NT2/D1 (cell line): Measurements from ENCODE around the gene HOXD3.

Experiments used
- DNase-seq: peaks from one replicate; pipeline ENCODE4 v3.0.0-alpha.2; 2011; ENCODE audit warnings: low read depth, low spot score
- H3K27me3 ChIP-seq: 2 replicates; pipeline ENCODE4 v1.6.0; 2011; ENCODE audit warnings: mild to moderate bottlenecking; ENCODE audit not compliant: insufficient read length, insufficient read depth
- H3K36me3 ChIP-seq: 2 replicates; pipeline ENCODE4 v1.6.1; 2011; ENCODE audit warnings: mild to moderate bottlenecking, low read length, mixed read lengths; ENCODE audit not compliant: insufficient read depth, insufficient read length
- H3K4me1 ChIP-seq: 2 replicates; pipeline ENCODE4 v1.5.1; 2011; ENCODE audit not compliant: insufficient read depth, insufficient read length
- H3K4me3 ChIP-seq: 2 replicates; pipeline ENCODE4 v1.5.1; 2011; ENCODE audit warnings: low read depth; ENCODE audit not compliant: insufficient read length
- H3K9ac ChIP-seq: 2 replicates; pipeline ENCODE4 v1.6.0; 2011; ENCODE audit warnings: low read depth; ENCODE audit not compliant: insufficient read length
- H3K9me3 ChIP-seq: 2 replicates; pipeline ENCODE4 v1.5.1; 2011; ENCODE audit warnings: mild to moderate bottlenecking, low read length; ENCODE audit not compliant: insufficient read depth
- SUZ12 ChIP-seq: IDR thresholded peaks from 2 replicates; pipeline ENCODE4 v1.6.1; 2011; ENCODE audit not compliant: insufficient read length, insufficient read depth; ENCODE audit errors: extremely low read depth
- YY1 ChIP-seq: IDR thresholded peaks from 2 replicates; pipeline ENCODE4 v1.6.1; 2011; ENCODE audit not compliant: insufficient read length, insufficient read depth
- ZNF274 ChIP-seq: IDR thresholded peaks from 2 replicates; pipeline ENCODE4 v1.6.1; 2011; ENCODE audit warnings: mild to moderate bottlenecking, low read depth, low read length

HOXD3 gene

DNA sequence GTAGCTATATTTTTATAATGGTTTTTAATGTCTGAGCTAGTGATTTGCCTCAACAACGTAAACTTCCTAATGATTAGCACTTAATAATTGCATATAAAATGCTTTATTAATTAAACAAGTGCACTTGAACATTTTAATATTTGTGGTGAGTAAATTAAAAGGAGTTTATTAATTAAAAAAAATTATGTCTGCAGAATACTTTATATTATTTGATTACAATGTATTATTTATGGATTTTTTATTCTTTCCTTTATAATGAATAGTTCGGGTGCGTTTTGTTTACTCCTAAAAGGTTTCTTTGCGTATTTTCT lies 25.3 kb upstream of the HOXD3 start:
- Histone ChIP-seq H3K27me3 (peaks cover 99% of the 10 kb centered on the region), H3K9me3 (no peaks in the 10 kb centered on the region), H3K4me3 (no peak overlapping the region), H3K36me3 (no peaks in the 10 kb centered on the region), H3K4me1 (peaks cover 12% of the 10 kb centered on the region), H3K9ac (no peak overlapping the region)
- TF ChIP-seq SUZ12 (no peak), ZNF274 (no peak), YY1 (no peak)
- no peak for DNase-seq

DNA sequence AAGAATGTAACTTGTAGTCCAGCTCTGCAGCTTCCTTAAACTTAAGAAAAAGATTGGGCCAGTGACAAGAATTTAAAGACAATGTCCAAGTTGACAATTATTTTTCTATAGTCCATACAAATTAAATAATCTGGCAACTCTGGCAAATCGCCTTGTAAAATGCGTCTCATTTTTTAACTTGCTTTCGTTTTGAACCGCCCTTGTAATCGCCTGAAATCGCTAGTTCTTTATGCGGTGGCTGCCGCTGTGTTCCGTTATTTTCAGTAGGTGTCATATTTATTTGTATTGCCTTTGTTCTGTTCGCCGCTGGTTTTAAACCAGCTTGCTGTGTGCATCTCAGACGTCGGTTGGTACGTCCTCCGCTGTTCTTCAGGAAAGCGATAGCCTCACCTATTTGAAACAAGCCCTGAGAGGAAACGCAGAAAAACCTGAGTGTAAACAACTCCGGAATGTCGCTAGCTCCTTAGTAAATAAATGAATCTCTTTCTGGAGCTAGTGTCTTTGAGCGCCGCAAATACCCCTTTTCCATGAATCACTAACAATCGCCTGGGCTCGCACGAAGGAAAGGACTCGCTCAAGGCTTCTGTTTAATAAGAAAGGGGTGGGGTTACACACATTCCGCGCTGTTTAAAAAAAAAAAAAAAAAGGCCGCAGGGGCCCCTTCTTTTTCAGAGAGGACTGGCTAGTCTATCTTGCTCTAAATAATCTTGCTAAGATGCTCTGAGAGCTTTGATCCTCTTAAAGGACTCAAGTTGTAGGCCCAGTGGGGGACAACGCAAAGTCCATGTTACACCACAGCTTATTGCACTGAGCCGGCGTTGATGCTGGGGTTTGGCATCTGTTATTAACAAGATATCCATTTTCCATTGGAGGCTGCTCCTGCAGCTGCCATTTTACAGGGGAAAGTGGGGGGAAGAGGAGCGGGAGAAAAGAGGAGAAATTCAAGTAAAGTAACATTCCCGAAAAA lies 24.6 kb upstream of the HOXD3 start:
- Histone ChIP-seq H3K36me3 (no peaks in the 10 kb centered on the region), H3K4me1 (peaks cover 12% of the 10 kb centered on the region), H3K27me3 (peaks cover 99% of the 10 kb centered on the region), H3K4me3 (no peak overlapping the region), H3K9ac (no peak overlapping the region), H3K9me3 (no peaks in the 10 kb centered on the region)
- peak; percentile 74 for TF ChIP-seq SUZ12
- TF ChIP-seq ZNF274: no peak
- TF ChIP-seq YY1: no peak
- no peak for DNase-seq

DNA sequence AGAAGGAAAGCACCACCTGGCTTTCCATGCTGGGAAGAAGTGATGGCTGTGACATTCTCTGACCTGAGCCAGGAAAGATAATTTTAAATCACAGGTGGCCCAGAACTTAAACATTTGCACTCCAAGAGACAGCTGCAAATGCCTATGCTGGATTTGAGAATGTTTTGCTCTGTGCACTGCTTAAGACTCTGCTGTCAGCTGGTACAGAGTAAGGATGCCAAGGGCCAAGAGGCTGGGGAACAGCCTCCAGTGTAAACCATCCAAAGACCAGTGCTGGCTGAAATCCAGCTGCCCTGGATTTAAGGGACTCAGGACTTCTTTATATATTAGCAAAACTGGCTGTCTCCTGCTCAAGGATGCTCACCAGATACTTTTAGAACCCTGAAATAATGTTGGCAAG lies 23.7 kb upstream of the HOXD3 start:
- no peaks in the 10 kb centered on the region for H3K36me3 ChIP-seq
- peaks cover 12% of the 10 kb centered on the region for H3K4me1 ChIP-seq
- H3K27me3 ChIP-seq: peaks cover 99% of the 10 kb centered on the region
- TF ChIP-seq SUZ12 (no peak), YY1 (no peak), ZNF274 (no peak)
- H3K9me3 ChIP-seq: no peaks in the 10 kb centered on the region
- H3K4me3 ChIP-seq: no peak overlapping the region
- no peak for DNase-seq
- H3K9ac ChIP-seq: no peak overlapping the region

DNA sequence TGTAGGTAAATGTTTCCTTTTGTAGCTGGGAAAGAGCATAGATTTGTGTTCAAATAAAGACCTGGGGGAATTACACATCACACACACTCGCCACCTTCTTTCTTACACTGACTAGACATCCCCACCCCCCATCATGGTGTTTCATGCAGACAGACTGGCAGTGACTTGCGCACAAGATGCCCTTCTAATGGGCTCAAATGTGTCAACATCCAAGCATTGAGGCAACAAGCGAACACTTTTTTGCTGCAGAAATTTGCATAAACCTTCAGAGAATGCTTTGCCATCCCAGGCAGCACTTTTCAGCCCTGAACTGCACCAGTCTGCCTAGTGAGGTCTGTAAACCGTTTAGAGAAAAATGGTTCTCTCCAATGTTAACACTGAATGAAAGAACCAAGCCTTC lies 23.1 kb upstream of the HOXD3 start:
- Histone ChIP-seq H3K4me3 (no peak overlapping the region), H3K9me3 (no peaks in the 10 kb centered on the region), H3K36me3 (no peaks in the 10 kb centered on the region), H3K4me1 (peaks cover 9% of the 10 kb centered on the region), H3K27me3 (peaks cover 99% of the 10 kb centered on the region), H3K9ac (no peak overlapping the region)
- TF ChIP-seq YY1: no peak
- no peak for TF ChIP-seq SUZ12
- TF ChIP-seq ZNF274: no peak
- DNase-seq: no peak

DNA sequence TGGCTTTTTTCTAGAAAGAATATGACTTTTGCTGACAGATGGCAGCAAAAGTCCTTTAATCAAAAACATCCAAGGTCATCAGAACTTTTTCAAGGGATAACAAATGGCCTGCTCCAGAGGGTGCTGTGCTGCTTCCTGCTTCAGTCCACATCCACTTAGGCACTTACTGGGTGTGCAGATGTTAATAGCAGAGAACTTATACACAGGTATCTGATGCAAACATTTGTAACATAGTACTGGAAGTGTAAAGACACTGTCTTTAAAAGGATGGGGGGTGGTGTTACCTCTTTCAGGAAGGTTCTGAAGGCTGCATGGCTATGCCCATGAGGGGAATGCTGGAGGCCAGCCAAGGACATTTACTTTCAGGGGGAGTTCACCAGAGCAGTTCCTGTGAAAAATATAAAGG lies 22.1 kb upstream of the HOXD3 start:
- H3K9ac ChIP-seq: no peak overlapping the region
- H3K36me3 ChIP-seq: no peaks in the 10 kb centered on the region
- no peak overlapping the region for H3K4me3 ChIP-seq
- TF ChIP-seq SUZ12: no peak
- TF ChIP-seq ZNF274: no peak
- no peak for TF ChIP-seq YY1
- H3K27me3 ChIP-seq: peaks cover 96% of the 10 kb centered on the region
- H3K4me1 ChIP-seq: peaks cover 5% of the 10 kb centered on the region
- H3K9me3 ChIP-seq: no peaks in the 10 kb centered on the region
- no peak for DNase-seq

DNA sequence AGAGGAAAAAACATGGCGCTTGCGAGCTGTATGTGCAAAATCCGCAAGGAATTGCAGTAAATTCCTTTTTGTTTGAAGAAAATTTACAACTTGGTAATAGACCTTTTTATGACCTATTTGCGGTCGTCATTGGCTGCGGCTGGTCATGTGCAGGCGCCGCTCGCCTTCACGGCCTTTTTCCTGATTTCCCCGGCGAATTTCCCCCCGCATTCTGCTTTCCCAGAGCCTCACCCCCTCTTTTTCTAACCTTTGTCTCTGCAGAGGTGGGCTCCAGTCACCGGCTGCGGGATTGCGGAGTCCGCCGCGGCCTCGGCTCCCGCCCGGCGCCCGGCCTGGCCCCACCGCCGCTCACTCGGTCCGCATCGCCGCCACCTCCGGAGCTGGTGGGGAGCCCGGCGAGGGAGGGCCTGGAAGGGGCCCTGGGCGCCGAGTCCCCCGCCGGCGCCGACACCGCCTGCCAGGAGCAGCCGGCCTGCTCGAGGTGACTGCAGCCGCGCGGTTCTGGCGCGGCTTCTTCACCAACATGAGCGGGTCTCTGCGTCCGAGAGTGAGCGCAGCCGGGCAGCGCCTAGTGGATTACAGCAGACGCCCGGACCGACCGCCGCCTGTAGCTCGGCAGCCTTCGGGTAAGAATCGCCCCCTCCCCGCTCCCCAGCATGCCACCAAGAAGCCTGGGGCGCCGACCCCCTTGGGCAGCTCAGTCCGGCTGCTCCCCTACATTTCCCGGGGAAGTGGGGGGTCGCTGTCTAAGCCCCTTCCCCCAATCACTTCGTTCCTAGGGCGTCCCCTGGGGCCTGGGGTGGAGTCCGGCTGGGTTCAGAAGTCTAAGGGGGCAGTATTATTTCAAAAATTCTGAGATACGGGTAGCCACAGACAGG lies 20.5 kb upstream of the HOXD3 start:
- peaks cover 89% of the 10 kb centered on the region for H3K27me3 ChIP-seq
- peak; percentile 84 for TF ChIP-seq SUZ12
- TF ChIP-seq ZNF274: no peak
- peaks cover 3% of the 10 kb centered on the region for H3K4me1 ChIP-seq
- no peaks in the 10 kb centered on the region for H3K9me3 ChIP-seq
- no peak for DNase-seq
- no peaks in the 10 kb centered on the region for H3K36me3 ChIP-seq
- H3K4me3 ChIP-seq: peak overlapping the region; percentile 36
- H3K9ac ChIP-seq: peak overlapping the region; percentile 44

DNA sequence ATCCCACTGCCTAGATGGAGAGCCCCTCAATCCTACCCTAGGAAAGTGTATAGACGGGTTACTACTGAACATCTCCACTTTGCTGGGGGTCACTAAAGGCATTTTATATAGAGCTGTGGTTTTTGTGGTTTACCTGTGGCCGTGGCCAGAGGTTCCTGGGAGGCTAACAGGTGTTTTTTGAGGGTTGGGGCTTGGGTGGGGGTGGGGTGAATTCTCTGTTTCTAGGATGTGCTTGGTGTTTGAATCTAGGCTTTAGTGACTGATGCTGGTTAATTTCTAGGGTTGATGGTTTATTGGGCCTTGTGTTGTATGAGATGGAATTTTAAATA lies 19.9 kb upstream of the HOXD3 start:
- peak overlapping the region; percentile 36 for H3K4me3 ChIP-seq
- H3K4me1 ChIP-seq: peaks cover 3% of the 10 kb centered on the region
- peaks cover 89% of the 10 kb centered on the region for H3K27me3 ChIP-seq
- peak overlapping the region; percentile 44 for H3K9ac ChIP-seq
- no peak for DNase-seq
- no peaks in the 10 kb centered on the region for H3K9me3 ChIP-seq
- TF ChIP-seq ZNF274 (no peak), SUZ12 (peak; percentile 44), YY1 (no peak)
- H3K36me3 ChIP-seq: no peaks in the 10 kb centered on the region
